BLaER1 treated with 17β-estradiol and CSF1 and Interleukin-3, amounts not matched to agents 10 nM and 100 nM (cell line): ENCODE data around the gene PCCB.

Experiments
- H3K27ac ChIP-seq, 11 experiments: shearing (Covaris generic); formaldehyde crosslinking; 2 replicates each; pipeline ENCODE4 v1.8.1; 2022
- H3K27me3 ChIP-seq, 11 experiments: shearing (Covaris generic); formaldehyde crosslinking; 2 replicates each; pipeline ENCODE4 v1.8.1; 2022
- H3K36me3 ChIP-seq, 11 experiments: shearing (Covaris generic); formaldehyde crosslinking; 2 replicates each; pipeline ENCODE4 v1.8.1; 2022
- H3K4me1 ChIP-seq, 10 experiments: shearing (Covaris generic); formaldehyde crosslinking; 2 replicates each; pipeline ENCODE4 v1.8.1; 2022
- H3K4me2 ChIP-seq, 11 experiments: shearing (Covaris generic); formaldehyde crosslinking; 2 replicates each; pipeline ENCODE4 v1.8.1; 2022
- H3K4me3 ChIP-seq, 10 experiments: shearing (Covaris generic); formaldehyde crosslinking; 2 replicates each; pipeline ENCODE4 v1.8.1; 2022
- H3K9ac ChIP-seq, 11 experiments: shearing (Covaris generic); formaldehyde crosslinking; 2 replicates each; pipeline ENCODE4 v1.8.1; 2022
- H3K9me3 ChIP-seq, 11 experiments: shearing (Covaris generic); formaldehyde crosslinking; replicated peaks in 1 of 11; 2 replicates each; pipeline ENCODE4 v1.8.1; 2022
- H4K20me1 ChIP-seq, 11 experiments: shearing (Covaris generic); formaldehyde crosslinking; 2 replicates each; pipeline ENCODE4 v1.8.1; 2022
- Cebpa-rat ChIP-seq, 11 experiments: shearing (Covaris generic); IDR thresholded peaks; 2 replicates each; pipeline ENCODE4 v1.8.1; 2022

Gene PCCB

DNA sequence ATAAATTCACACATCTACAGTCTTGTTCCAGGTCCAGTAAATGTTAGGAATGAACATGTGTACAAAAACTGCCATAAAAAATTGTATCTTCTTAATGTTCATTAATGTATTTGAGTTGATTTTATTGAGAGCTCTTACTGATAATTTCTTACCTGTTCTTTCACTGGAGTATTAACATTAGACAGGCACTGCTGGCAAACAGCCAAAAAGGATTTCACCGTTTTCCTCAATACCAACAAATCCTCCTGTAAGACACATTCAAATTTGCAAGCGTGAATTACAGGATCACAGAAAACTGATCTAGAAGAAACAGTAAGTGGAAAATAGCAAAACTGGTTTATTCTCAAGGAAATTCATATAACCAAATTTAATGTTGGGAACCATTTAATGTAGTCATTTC, 127.4 kb downstream of the PCCB start:
- Histone ChIP-seq H3K9me3 (peaks cover 0 to 5% (median 4%) of the 10 kb centered on the region in 11 experiments; a peak in 7 of 22 replicates), H3K4me1 (0 out of 20 replicates have a peak, but pooled peaks cover 0 to 5% (median 0%) of the 10 kb centered on the region in 10 experiments), H3K27me3 (no peaks in the 10 kb centered on the region), H3K36me3 (peaks cover 28 to 63% (median 43%) of the 10 kb centered on the region in 11 experiments), H3K4me2 (no peak overlapping the region), H4K20me1 (no peaks in the 10 kb centered on the region), H3K9ac (no peak overlapping the region), H3K27ac (no peak overlapping the region), H3K4me3 (no peak overlapping the region)
- no peak for TF ChIP-seq Cebpa-rat (IDR thresholded peaks at IDR 0.05)

DNA sequence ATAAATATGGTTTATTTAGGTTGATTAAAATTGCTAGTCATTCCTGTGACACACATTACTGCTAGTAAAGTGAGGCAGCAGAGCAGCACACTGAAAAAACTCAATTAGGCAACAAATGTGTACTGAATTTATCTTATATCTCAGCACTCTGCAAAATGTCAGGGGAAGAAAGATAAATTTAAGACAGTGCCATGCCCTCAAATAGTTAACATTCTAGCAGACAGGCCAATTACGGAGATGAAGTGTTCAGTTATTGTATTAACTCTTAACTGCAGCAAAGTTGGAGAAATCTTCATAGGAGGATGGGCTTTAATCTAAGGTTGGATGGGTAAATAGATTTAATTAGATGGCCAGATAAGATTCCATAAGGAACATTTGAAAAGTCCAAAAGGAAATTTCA, 127.9 kb downstream of the PCCB start:
- 0 out of 20 replicates have a peak, but pooled peaks cover 0 to 5% (median 0%) of the 10 kb centered on the region in 10 experiments for H3K4me1 ChIP-seq
- no peak for TF ChIP-seq Cebpa-rat (IDR thresholded peaks at IDR 0.05)
- H3K4me2 ChIP-seq: no peak overlapping the region
- peaks cover 28 to 63% (median 43%) of the 10 kb centered on the region in 11 experiments for H3K36me3 ChIP-seq
- H3K9me3 ChIP-seq: peaks cover 0 to 5% (median 4%) of the 10 kb centered on the region in 11 experiments; a peak in 7 of 22 replicates
- H3K27me3 ChIP-seq: no peaks in the 10 kb centered on the region
- no peak overlapping the region for H3K27ac ChIP-seq
- no peak overlapping the region for H3K4me3 ChIP-seq
- no peak overlapping the region for H3K9ac ChIP-seq
- no peaks in the 10 kb centered on the region for H4K20me1 ChIP-seq
